Ovary (tissue), 3 donors: Measurements from ENCODE around the gene CCDC152.

Source experiments
- EP300 ChIP-seq: sonication (generic); formaldehyde crosslinking; IDR thresholded peaks from one replicate; pipeline ENCODE4 v1.6.1; 2017; ENCODE audit warnings: antibody characterized with exemption
- POLR2A ChIP-seq: fragments of 450-650 bp; IDR thresholded peaks from one replicate; pipeline ENCODE4 v1.6.1; 2017; ENCODE audit warnings: antibody characterized with exemption, mild to moderate bottlenecking, moderate library complexity
- TF ChIP-seq, protein P1 (sequence below), 3 donors: fragments of 450-650 bp in 2 of 3; fragments of 200-600 bp in 1 of 3; IDR thresholded peaks; one replicate each; pipeline versions ENCODE4 v1.5.1 to v1.8.0; 2016 to 2022; ENCODE audit warnings: antibody characterized with exemption in 3 of 3, mild to moderate bottlenecking in 1 of 3
- donor health status: DM: no; HTN: no; CAD: no.

DNA sequence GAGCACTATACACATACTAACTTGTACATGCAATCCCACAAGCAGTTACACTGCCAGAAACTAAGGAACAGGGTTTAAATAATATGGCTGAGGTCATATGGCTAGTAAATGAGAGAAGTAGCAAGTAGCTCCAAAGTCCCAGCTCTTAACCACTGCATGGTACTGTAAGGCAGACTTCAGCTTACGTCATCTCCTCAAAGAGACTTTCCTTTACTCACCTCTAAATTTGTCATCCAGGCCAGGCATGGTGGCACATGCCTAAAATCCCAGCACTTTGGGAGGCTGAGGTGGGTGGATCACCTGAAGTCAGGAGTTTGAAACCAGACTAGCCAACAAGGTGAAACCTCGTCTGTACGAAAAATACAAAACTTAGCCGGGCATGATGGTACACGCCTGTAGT, 75.4 kb downstream of the CCDC152 start:
- TF ChIP-seq EP300 = no peak
- TF ChIP-seq, protein P1, sequence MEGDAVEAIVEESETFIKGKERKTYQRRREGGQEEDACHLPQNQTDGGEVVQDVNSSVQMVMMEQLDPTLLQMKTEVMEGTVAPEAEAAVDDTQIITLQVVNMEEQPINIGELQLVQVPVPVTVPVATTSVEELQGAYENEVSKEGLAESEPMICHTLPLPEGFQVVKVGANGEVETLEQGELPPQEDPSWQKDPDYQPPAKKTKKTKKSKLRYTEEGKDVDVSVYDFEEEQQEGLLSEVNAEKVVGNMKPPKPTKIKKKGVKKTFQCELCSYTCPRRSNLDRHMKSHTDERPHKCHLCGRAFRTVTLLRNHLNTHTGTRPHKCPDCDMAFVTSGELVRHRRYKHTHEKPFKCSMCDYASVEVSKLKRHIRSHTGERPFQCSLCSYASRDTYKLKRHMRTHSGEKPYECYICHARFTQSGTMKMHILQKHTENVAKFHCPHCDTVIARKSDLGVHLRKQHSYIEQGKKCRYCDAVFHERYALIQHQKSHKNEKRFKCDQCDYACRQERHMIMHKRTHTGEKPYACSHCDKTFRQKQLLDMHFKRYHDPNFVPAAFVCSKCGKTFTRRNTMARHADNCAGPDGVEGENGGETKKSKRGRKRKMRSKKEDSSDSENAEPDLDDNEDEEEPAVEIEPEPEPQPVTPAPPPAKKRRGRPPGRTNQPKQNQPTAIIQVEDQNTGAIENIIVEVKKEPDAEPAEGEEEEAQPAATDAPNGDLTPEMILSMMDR (IDR thresholded peaks at IDR 0.05) = no peak
- TF ChIP-seq POLR2A = no peak
